ENCODE measurements around the gene AJM1. TPM values are rescaled to one million over a fixed set of nuclear protein-coding genes. Genes with fewer than 3 reads are reported as not detected.
"Not testable (repeated sequence)": the region's sequence is repeated elsewhere in the genome, so short reads cannot be mapped to it uniquely, and the experiment has no call there.

AJM1 gene
- total RNA-seq, 2 donors from 2014 or later = 2.9 to 3.7 TPM

DNA sequence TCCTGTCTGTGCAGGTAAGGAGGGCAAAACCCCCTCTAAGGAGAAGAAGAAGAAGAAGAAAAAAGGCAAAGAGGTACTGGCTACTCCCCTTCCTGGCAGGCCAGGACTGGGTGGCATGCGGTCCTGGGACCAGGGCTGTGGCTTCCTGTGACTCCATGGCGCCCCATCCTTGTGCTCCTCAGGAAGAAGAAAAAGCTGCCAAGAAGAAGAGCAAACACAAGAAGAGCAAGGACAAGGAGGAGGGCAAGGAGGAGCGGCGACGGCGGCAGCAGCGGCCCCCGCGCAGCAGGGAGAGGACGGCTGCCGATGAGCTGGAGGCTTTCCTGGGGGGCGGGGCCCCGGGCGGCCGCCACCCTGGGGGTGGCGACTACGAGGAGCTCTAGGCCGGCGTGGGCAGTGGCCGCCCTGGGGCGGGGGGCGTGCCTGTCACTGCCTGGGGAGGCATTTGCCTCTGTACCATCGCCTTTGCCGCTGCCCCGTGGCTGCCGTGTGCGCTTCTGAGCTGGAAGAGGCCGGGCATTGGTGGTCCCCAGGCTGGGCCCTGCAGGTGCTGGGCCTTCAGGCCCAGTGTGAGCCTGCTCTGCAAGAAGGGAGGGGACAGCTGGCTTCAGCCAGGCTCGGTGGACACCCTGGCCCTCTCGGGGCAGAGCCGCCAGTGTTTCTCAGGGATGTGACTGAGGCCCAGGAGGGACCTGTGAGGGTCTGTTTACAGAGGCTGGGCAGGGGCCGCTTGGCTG is 2.0 kb upstream of the AJM1 start:
- peaks cover 3% of the 10 kb centered on the region for H3K36me3 Mint-ChIP-seq (ENCODE audit: low read depth)
- H3K27me3 Mint-ChIP-seq = no peaks in the 10 kb centered on the region
- peaks cover 6% of the 10 kb centered on the region for H3K4me1 Mint-ChIP-seq
- no peaks in the 10 kb centered on the region for H3K9me3 ChIP-seq (ENCODE audit: control insufficient read depth, low read length, poor library complexity, severe bottlenecking)
- no peak for ATAC-seq
- H3K4me3 Mint-ChIP-seq = no peak overlapping the region
- peak overlapping the region; percentile 90 for H3K27ac Mint-ChIP-seq
- DNase-seq = no peak

DNA sequence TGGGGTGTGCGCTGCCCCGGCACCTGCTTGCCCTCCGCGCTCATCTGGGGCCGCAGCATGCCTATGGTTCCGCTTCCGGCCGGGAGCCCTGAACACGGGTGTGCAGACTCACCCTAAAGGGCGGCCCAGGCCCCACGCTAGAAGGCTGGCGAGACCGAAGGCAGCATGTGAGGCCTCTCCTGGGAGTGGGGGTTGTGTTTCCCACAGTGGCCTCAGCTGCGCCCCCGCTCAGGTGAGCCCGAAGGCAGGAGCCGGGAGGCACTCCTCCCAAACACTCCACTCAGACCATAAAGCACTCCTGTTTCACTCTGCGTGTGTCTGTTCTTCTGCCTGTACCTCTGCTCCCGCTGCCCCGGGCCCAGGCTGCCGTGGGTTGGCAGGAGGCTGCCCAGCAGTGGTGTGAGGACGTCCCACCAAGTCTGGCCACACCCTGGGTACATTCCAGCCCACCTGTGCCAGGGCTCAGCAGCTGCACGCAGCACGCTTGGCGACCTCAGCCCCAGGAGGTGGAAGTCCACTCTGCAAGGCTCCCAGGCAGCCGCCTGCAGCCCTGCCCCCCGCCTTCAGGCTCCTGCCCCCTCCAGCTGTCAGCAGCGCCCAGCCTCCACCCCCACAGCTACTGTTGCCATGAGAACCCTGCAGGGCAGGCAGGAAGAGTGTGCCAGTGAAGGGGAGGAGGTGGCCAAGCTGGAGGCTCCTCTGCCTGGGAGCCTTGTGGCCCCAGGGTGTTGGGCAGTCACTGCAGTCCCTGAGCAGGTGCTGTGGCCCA is 1.2 kb upstream of the AJM1 start:
- no peaks in the 10 kb centered on the region for H3K27me3 Mint-ChIP-seq
- H3K4me1 Mint-ChIP-seq = peaks cover 6% of the 10 kb centered on the region
- no peak overlapping the region for H3K27ac Mint-ChIP-seq
- H3K4me3 Mint-ChIP-seq = peak overlapping the region; percentile 92
- H3K36me3 Mint-ChIP-seq (ENCODE audit: low read depth) = peaks cover 3% of the 10 kb centered on the region
- H3K9me3 ChIP-seq (ENCODE audit: control insufficient read depth, low read length, poor library complexity, severe bottlenecking) = no peaks in the 10 kb centered on the region
- DNase-seq = no peak
- no peak for ATAC-seq

DNA sequence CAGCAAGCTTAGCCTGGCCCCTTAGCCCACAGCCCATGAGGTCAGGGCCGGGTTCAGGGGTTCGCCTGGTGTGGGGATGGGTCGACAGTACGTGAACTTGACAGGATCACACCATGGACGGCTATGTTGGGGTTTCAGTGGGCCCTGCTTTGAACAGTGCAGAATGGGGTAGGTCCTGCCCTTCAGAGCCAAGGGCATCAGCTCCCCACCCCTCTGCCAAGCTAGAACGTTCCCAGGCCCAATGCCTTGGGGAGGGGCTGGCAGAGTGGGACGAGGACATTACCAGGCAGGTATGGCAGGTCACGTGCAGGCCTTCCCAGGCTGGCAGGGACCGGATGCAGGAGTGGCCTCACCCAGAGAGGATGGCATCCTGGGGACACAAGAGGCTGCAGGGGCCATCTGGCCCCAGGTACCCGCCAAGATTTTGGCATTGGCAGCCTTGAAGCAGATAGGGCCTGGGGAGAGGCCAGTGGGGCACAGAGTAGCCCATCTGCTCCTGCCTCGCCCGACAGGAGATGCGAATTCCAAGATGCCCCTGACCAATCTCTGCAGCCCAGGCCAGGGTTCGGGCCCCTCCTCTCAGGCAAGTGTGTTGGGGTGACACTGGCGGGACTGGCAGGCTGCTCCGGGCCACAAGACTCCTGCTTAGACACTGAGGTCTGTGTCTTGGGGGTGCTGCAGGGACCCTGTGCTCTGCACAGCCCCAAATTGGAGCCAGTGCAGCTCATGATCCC is 465 bp upstream of the AJM1 start:
- not testable (repeated sequence) for H3K9me3 ChIP-seq (ENCODE audit: control insufficient read depth, low read length, poor library complexity, severe bottlenecking); DNase-seq; H3K27ac Mint-ChIP-seq; ATAC-seq; H3K36me3 Mint-ChIP-seq (ENCODE audit: low read depth); H3K27me3 Mint-ChIP-seq
- H3K4me3 Mint-ChIP-seq = peak overlapping the region; percentile 92
- H3K4me1 Mint-ChIP-seq = peaks cover 11% of the 10 kb centered on the region

DNA sequence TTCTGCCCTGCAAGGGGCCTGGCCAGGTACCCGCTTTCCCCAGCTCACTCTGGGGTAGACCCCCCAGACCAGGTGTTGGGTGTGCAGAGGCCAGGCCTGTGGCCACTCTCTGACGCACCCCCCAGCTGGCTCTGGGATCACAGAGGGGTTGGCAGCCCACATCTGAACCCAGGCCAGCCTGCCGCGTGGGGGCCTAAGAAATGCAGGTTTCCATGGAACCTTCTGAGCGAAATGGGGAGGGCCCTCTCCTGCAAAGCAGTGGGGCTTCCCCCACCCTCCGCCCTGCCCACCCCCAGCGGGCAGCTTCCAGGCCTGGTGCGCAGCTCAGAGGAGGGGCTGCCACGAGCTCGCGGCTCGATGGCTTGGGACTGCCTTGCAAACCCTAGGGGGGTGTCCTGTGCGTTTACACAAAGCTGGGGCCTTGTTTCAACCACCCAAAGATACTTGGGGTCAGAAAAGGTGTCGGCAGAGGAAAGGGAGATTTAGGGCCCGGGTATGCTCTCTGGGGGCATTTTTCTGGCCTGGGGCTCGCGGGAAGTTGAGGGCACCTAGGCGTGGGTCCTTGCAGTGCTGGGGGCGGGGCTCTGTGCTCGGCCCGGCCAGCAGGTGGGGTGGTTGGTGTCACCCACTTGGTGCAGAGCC is 1.0 kb downstream of the AJM1 start:
- Mint-ChIP-seq H3K4me1 (peaks cover 18% of the 10 kb centered on the region), H3K4me3 (peak overlapping the region; percentile 49), H3K27me3 (peaks cover 12% of the 10 kb centered on the region)
- H3K36me3 Mint-ChIP-seq (ENCODE audit: low read depth); H3K9me3 ChIP-seq (ENCODE audit: control insufficient read depth, low read length, poor library complexity, severe bottlenecking); ATAC-seq; H3K27ac Mint-ChIP-seq; DNase-seq: not testable (repeated sequence)

DNA sequence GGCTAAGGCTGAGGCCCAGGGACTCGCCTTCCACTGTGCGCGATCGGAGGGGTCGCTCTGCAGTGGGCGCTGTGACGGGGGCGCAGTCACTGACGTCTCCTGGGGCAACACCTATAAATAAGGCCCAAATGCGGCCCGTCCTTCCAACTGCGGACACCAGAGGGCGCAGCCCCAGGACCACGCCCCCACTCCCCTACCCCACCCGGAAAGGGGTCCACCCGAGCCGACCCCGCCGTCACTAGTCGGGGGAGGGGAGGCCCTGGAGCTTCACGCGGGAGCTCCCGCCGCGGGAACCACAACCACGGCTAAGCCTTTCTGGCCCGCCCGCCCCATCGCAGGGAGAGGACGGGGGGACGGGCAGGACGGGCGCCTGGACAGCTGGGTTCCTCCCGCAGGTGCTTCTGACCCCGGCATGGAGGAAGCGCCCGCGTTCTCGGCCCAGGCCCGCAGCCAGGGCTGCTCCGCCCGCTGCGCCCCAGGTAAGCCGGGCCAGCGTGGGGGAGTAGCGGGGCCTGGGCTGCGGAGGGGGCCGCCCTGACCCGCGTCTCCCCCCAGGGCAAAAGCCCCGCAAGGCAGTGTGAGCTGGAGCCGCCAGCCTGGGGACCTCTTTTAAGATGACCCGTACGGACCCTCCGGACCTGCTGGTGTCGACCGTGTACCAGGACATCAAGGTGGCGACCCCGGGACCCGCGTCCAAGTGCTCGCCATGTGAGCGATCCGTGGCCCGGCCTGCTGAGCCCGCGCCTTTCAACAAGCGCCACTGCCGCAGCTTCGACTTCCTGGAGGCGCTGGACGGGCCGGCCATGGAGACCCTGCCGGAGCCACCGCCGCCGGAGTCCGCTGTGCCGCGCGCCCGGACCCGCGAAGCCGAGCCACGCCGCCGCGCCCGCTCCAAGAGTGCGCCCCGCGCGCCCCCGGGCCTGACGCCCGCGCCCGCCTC is 1.8 kb downstream of the AJM1 start:
- not testable (repeated sequence) for H3K27ac Mint-ChIP-seq; H3K36me3 Mint-ChIP-seq (ENCODE audit: low read depth); H3K9me3 ChIP-seq (ENCODE audit: control insufficient read depth, low read length, poor library complexity, severe bottlenecking)
- peak; percentile 33 to 59 (median 44) for DNase-seq
- Mint-ChIP-seq H3K27me3 (peaks cover 12% of the 10 kb centered on the region), H3K4me1 (peaks cover 20% of the 10 kb centered on the region), H3K4me3 (peak overlapping the region; percentile 49)
- peak; percentile 20 for ATAC-seq

DNA sequence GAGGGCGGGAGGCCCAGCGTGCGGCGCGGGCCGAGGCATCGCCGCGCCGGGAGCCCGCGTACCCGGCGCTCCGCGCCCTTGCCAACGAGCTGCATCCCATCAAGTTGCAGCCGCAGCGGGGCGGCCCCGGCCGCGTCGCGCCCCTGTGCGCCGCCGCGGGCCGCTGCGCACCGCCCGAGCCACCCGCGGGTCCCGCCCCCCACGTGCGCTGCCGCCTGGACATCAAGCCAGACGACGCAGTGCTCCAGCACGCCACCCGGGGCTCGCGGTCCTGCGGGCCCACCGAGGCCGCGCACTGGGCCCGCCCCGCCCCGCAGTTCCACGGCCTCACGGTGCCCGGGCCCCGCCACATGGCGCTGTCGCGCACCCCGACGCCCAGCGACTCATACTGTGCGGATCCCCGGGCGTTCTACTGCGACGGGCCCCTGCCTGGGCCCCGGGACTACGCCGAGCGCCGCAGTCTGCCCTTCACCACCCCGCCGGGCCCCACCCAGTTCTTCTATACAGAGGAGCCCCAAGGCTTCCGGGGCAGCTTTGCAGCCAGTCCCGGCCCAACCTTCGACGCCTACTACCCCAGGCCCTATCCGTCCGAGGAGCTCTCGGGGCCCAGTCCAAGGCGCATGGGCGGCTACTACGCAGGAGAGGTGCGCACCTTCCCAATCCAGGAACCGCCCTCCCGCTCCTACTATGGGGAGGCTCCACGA is 2.6 kb downstream of the AJM1 start:
- ATAC-seq (no peak), DNase-seq (no peak)
- no peaks in the 10 kb centered on the region for H3K9me3 ChIP-seq (ENCODE audit: control insufficient read depth, low read length, poor library complexity, severe bottlenecking)
- Mint-ChIP-seq H3K4me3 (peak overlapping the region; percentile 55), H3K27me3 (peaks cover 12% of the 10 kb centered on the region), H3K27ac (no peak overlapping the region), H3K36me3 (ENCODE audit: low read depth) (peaks cover 5% of the 10 kb centered on the region), H3K4me1 (peaks cover 23% of the 10 kb centered on the region)

DNA sequence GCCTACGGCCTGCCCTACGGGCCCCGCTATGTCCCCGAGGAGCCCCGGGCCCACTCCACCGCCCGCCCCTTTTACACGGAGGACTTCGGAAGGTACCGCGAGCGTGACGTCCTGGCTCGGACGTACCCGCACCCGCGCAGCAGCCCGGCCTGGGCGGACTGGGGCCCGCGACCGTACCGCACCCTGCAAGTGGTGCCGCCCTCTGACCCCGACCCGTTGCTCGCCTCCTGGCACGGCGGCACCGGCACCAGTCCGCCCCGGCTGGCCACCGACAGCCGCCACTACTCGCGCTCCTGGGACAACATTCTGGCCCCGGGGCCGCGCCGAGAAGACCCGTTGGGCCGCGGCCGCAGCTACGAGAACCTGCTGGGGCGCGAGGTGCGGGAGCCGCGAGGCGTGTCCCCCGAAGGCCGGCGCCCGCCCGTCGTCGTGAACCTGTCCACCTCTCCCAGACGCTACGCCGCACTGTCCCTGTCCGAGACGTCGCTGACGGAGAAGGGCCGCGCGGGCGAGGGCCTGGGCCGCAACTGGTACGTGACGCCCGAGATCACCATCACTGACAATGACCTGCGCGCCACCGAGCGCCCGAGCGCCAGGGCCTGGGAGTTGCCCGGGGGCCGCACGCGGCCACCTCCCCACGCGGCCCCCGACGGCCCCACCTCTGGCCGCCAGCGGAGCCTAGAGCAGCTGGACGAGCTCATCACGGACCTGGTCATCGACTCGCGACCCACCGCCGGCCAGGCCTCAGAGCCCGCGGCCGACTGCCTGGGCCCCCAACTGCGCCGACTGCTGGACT is 3.4 kb downstream of the AJM1 start:
- Mint-ChIP-seq H3K27ac (no peak overlapping the region), H3K4me3 (peak overlapping the region; percentile 55), H3K36me3 (ENCODE audit: low read depth) (peaks cover 2% of the 10 kb centered on the region), H3K4me1 (peaks cover 23% of the 10 kb centered on the region), H3K27me3 (peaks cover 12% of the 10 kb centered on the region)
- no peaks in the 10 kb centered on the region for H3K9me3 ChIP-seq (ENCODE audit: control insufficient read depth, low read length, poor library complexity, severe bottlenecking)
- ATAC-seq = no peak
- no peak for DNase-seq

DNA sequence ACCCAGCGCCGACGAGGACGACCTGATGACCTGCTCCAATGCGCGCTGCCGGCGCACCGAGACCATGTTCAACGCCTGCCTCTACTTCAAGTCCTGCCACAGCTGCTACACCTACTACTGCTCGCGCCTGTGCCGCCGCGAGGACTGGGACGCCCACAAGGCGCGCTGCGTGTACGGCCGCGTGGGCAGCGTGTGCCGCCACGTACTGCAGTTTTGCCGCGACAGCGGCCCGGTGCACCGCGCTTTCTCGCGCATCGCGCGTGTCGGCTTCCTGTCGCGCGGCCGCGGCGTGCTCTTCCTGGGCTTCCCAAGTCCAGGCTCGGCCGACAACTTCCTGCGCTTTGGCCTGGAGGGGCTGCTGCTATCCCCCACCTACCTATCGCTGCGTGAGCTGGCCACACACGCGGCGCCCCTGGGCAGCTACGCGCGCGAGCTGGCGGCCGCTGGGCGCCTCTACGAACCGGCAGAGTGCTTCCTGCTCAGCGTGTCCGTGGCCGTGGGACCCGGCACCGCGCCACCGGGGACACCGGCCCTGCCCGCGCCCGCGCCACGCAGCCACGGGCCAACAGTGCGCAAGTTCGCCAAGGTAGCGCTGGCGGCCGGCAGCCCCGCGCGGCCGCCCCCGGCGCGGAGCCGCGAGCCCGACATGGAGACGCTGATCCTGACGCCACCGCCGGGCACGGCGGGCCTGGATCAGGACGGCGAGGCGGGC is 4.3 kb downstream of the AJM1 start:
- peak overlapping the region; percentile 75 for H3K27ac Mint-ChIP-seq
- peaks cover 12% of the 10 kb centered on the region for H3K27me3 Mint-ChIP-seq
- H3K36me3 Mint-ChIP-seq (ENCODE audit: low read depth) = peaks cover 2% of the 10 kb centered on the region
- no peaks in the 10 kb centered on the region for H3K9me3 ChIP-seq (ENCODE audit: control insufficient read depth, low read length, poor library complexity, severe bottlenecking)
- ATAC-seq (no peak), DNase-seq (no peak)
- peaks cover 23% of the 10 kb centered on the region for H3K4me1 Mint-ChIP-seq
- H3K4me3 Mint-ChIP-seq = peak overlapping the region; percentile 92

DNA sequence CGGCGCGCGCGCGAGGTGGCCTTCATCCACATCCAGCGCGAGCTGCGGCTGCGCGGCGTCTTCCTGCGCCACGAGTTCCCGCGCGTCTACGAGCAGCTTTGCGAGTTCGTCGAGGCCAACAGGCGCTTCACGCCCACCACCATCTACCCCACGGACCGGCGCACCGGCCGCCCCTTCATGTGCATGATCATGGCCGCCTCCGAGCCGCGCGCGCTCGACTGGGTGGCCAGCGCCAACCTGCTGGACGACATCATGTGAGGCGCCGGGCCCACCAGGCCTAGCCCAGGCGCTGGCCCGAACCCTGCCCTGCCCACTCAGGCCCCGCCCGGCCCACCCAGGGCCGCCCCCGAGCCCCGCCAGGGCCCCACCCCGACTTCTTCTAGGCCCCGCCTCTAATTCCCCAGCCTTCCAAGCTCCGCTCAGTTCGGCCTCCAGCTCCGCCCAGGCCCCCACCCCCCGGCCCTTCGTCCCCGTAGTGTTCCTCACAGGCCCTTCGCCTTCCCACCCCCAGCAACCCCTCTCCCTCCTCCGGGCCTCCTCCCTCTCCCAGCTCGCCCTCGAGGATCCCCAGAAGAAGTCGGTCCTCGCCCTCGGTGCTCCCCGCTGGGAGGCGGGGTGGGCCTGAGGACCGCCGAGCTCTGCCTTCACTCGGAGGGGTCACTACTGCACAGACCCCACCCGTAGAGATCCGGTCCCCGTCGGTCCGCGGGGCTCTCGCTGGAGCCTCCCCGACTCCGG is 5.0 kb downstream of the AJM1 start:
- Mint-ChIP-seq H3K4me3 (peak overlapping the region; percentile 92), H3K36me3 (ENCODE audit: low read depth) (peaks cover 2% of the 10 kb centered on the region), H3K27me3 (peaks cover 12% of the 10 kb centered on the region), H3K27ac (peak overlapping the region; percentile 75), H3K4me1 (peaks cover 22% of the 10 kb centered on the region)
- ATAC-seq = no peak
- DNase-seq = no peak
- H3K9me3 ChIP-seq (ENCODE audit: control insufficient read depth, low read length, poor library complexity, severe bottlenecking) = no peaks in the 10 kb centered on the region

DNA sequence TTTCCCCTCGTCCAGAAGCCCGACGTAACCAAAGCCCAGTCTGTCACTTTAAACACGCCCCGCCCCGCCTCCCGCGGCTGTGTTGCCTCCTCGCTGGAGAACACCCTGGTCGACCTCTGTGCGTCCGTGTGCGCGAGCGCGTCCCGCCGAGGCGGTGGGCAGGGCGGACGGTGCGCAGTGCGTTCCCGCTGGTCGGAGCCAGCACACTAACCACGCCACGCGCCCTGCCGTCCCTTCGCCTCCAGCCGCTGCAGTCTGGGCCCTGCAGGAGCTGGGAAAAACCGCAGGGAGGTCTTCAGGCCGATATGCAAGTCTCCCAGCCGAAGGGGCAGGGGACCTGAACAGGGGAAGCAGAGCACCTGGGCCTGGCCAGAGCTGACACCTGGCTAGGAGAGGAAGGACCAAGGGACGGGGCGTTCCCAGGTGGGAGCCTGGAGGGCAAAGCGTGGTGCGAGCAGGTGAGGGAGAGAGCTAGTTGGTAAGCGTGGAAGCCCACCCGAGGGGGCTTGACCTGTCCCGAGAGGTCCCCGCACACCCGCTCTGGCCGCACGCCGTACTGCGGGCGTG is 5.6 kb downstream of the AJM1 start:
- H3K4me3 Mint-ChIP-seq = peak overlapping the region; percentile 92
- ATAC-seq (no peak), DNase-seq (peak; percentile 49 to 54 (median 50))
- peak overlapping the region; percentile 75 for H3K27ac Mint-ChIP-seq
- peaks cover 12% of the 10 kb centered on the region for H3K27me3 Mint-ChIP-seq
- no peaks in the 10 kb centered on the region for H3K9me3 ChIP-seq (ENCODE audit: control insufficient read depth, low read length, poor library complexity, severe bottlenecking)
- peaks cover 2% of the 10 kb centered on the region for H3K36me3 Mint-ChIP-seq (ENCODE audit: low read depth)
- peaks cover 20% of the 10 kb centered on the region for H3K4me1 Mint-ChIP-seq
